Gastroesophageal sphincter (tissue), 4 donors: Measurements from ENCODE around the gene GOSR2. TPM values are rescaled to one million over a fixed set of nuclear protein-coding genes. Genes with fewer than 3 reads are reported as not detected.

Experiments
- ATAC-seq: fragments of 150-250 bp; one replicate; pipeline ENCODE4 v1.9.1; 2016; ENCODE audit warnings: mild to moderate bottlenecking, moderate library complexity
- H3K27ac ChIP-seq, 4 donors: fragments of 200-600 bp; sonication (generic) in 3 of 4; 1 replicate in 3 of 4; 2 replicates in 1 of 4; pipeline ENCODE4 v1.5.1; 2016 to 2019
- H3K27me3 ChIP-seq: fragments of 200-600 bp; sonication (generic); one replicate; pipeline ENCODE4 v1.5.1; 2019
- H3K36me3 ChIP-seq, 2 donors: fragments of 200-600 bp; sonication (generic); one replicate each; pipeline ENCODE4 v1.5.1; 2019; ENCODE audit warnings: control low read depth in 1 of 2
- H3K4me1 ChIP-seq, 3 donors: fragments of 200-600 bp; sonication (generic); 1 replicate in 2 of 3; 2 replicates in 1 of 3; pipeline ENCODE4 v1.5.1; 2016 to 2019; ENCODE audit warnings: control low read depth in 2 of 3
- H3K4me3 ChIP-seq, 2 donors: fragments of 200-600 bp; sonication (generic); one replicate each; pipeline ENCODE4 v1.5.1; 2019; ENCODE audit warnings: mild to moderate bottlenecking in 1 of 2, moderate library complexity in 1 of 2
- H3K9me3 ChIP-seq, 3 donors: fragments of 200-600 bp; sonication (generic); one replicate each; pipeline ENCODE4 v1.5.1; 2017 to 2019; ENCODE audit warnings: control low read depth in 2 of 3
- CTCF ChIP-seq, 4 experiments: fragments of 200-600 bp in 2 of 4; fragments of 450-650 bp in 2 of 4; sonication (generic) in 1 of 4; IDR thresholded peaks; one replicate each; pipeline ENCODE4 v1.5.1; 2017 to 2019; ENCODE audit warnings: antibody characterized with exemption in 4 of 4, mild to moderate bottlenecking in 2 of 4, moderate library complexity in 2 of 4
- EP300 ChIP-seq: sonication (generic); formaldehyde crosslinking; IDR thresholded peaks from one replicate; pipeline ENCODE4 v1.6.1; 2017; ENCODE audit warnings: antibody characterized with exemption, mild to moderate bottlenecking
- POLR2A ChIP-seq, 2 donors: fragments of 450-650 bp; IDR thresholded peaks; one replicate each; pipeline ENCODE4 v1.6.1; 2017; ENCODE audit warnings: antibody characterized with exemption in 2 of 2, mild to moderate bottlenecking in 2 of 2, moderate library complexity in 1 of 2
- POLR2AphosphoS5 ChIP-seq: sonication (generic); formaldehyde crosslinking; IDR thresholded peaks from one replicate; pipeline ENCODE4 v1.6.1; 2017; ENCODE audit warnings: antibody characterized with exemption
- WGBS, 2 donors: methylation state at CpG; one replicate each; pipeline ENCODE4 v1.1.5; 2018; ENCODE audit warnings: low coverage in 1 of 2; 5-methylcytosine and 5-hydroxymethylcytosine counted together
- total RNA-seq, 4 donors: library from RNA; depleted of rRNA; stranded (reverse); fragments of >200 nt; gene quantifications; one replicate each; pipeline ENCODE4 v1.1.0, GENCODE V29; 2016

Gene GOSR2
- total RNA-seq, 4 donors from 2014 or later = 37.8 to 53.1 (median 45.5) TPM

- peaks cover 0 to 23% (median 16%) of the 10 kb centered on the region in 3 donors for H3K4me1 ChIP-seq
These were observed 56.3 kb downstream of the GOSR2 start, which contains the start of gene RPRML for GRCh38 chr17:46979147-46979863. TSS of gene RPRML (minus strand) at chr17:46979253. CDS start at chr17:46979007, 246 bp downstream.

GRCh38 chr17:46982577-46982976 lies 59.6 kb downstream of the GOSR2 start:
- TF ChIP-seq EP300 = no peak
- TF ChIP-seq POLR2A (IDR thresholded peaks at IDR 0.05) = no peak
- TF ChIP-seq POLR2AphosphoS5 = no peak
- TF ChIP-seq CTCF (IDR thresholded peaks at IDR 0.05) = no peak
- 81 to 92% methylated on average over 2 to 6 of the region's 6 CpGs for whole genome bisulfite sequencing, 2 donors
- H3K36me3 ChIP-seq = no peaks in the 10 kb centered on the region
- peaks cover 42% of the 10 kb centered on the region for H3K27me3 ChIP-seq
- no peak overlapping the region for H3K4me3 ChIP-seq
- no peak overlapping the region for H3K27ac ChIP-seq
- H3K9me3 ChIP-seq = no peaks in the 10 kb centered on the region
- no peak for ATAC-seq
- peaks cover 0 to 23% (median 16%) of the 10 kb centered on the region in 3 donors for H3K4me1 ChIP-seq

More at GRCh38 chr17:46979147-46979863, 56.3 kb downstream of the GOSR2 start, which contains the start of gene RPRML:
- Histone ChIP-seq H3K36me3 (no peaks in the 10 kb centered on the region), H3K4me3 (peak within 1 kb of the TSS; percentile 28 to 66), H3K27ac (no peak within 1 kb of the TSS), H3K9me3 (no peaks in the 10 kb centered on the region), H3K27me3 (peaks cover 68% of the 10 kb centered on the region)
- no peak for TF ChIP-seq POLR2AphosphoS5
- no peak for TF ChIP-seq POLR2A (IDR thresholded peaks at IDR 0.05)
- TF ChIP-seq EP300 = no peak
- no peak for TF ChIP-seq CTCF (IDR thresholded peaks at IDR 0.05)
- 6 to 10% methylated on average over 11 of the region's 57 CpGs for WGBS, 2 donors
- peak; percentile 51 for ATAC-seq

GRCh38 chr17:46983782-46984181 lies 60.8 kb downstream of the GOSR2 start:
- H3K27ac ChIP-seq = no peak overlapping the region
- H3K4me3 ChIP-seq = no peak overlapping the region
- H3K27me3 ChIP-seq = peaks cover 30% of the 10 kb centered on the region
- WGBS, 2 donors = 58 to 67% methylated on average over 3 to 4 of the region's 6 CpGs
- H3K36me3 ChIP-seq = no peaks in the 10 kb centered on the region
- H3K4me1 ChIP-seq = peaks cover 0 to 12% (median 6%) of the 10 kb centered on the region in 3 donors
- no peaks in the 10 kb centered on the region for H3K9me3 ChIP-seq
- no peak for ATAC-seq
- TF ChIP-seq EP300 (no peak), POLR2A (IDR thresholded peaks at IDR 0.05) (no peak), POLR2AphosphoS5 (no peak), CTCF (IDR thresholded peaks at IDR 0.05) (no peak)

GRCh38 chr17:46984341-46984740 lies 61.4 kb downstream of the GOSR2 start:
- H3K36me3 ChIP-seq = no peaks in the 10 kb centered on the region
- H3K27me3 ChIP-seq = peaks cover 24% of the 10 kb centered on the region
- H3K9me3 ChIP-seq = no peaks in the 10 kb centered on the region
- TF ChIP-seq CTCF (IDR thresholded peaks at IDR 0.05) (no peak), POLR2A (IDR thresholded peaks at IDR 0.05) (no peak), POLR2AphosphoS5 (no peak), EP300 (no peak)
- peaks cover 0 to 6% (median 2%) of the 10 kb centered on the region in 3 donors for H3K4me1 ChIP-seq
- ATAC-seq = no peak
- H3K27ac ChIP-seq = no peak overlapping the region
- WGBS, 2 donors = 78 to 100% methylated on average over 1 of the region's 6 CpGs
- H3K4me3 ChIP-seq = no peak overlapping the region

- Histone ChIP-seq H3K27me3 (peaks cover 19% of the 10 kb centered on the region), H3K4me1 (peaks cover 0 to under 1% (median 0%) of the 10 kb centered on the region in 3 donors), H3K4me3 (no peak overlapping the region), H3K36me3 (no peaks in the 10 kb centered on the region), H3K27ac (no peak overlapping the region), H3K9me3 (no peaks in the 10 kb centered on the region)
- WGBS, 2 donors = 33 to 47% methylated on average over 1 to 4 of the region's 5 CpGs
- ATAC-seq = no peak
- TF ChIP-seq POLR2A (IDR thresholded peaks at IDR 0.05) (no peak), POLR2AphosphoS5 (no peak), EP300 (no peak), CTCF (IDR thresholded peaks at IDR 0.05) (no peak)
These were observed 61.9 kb downstream of the GOSR2 start for GRCh38 chr17:46984892-46985291.
